ENCODE results near the gene TSHZ3. TPM values are rescaled to one million over a fixed set of nuclear protein-coding genes. Genes with fewer than 3 reads are reported as not detected.

TSHZ3 gene
- polyA plus RNA-seq, 1 donor from 2014 or later = 2.4 TPM

DNA sequence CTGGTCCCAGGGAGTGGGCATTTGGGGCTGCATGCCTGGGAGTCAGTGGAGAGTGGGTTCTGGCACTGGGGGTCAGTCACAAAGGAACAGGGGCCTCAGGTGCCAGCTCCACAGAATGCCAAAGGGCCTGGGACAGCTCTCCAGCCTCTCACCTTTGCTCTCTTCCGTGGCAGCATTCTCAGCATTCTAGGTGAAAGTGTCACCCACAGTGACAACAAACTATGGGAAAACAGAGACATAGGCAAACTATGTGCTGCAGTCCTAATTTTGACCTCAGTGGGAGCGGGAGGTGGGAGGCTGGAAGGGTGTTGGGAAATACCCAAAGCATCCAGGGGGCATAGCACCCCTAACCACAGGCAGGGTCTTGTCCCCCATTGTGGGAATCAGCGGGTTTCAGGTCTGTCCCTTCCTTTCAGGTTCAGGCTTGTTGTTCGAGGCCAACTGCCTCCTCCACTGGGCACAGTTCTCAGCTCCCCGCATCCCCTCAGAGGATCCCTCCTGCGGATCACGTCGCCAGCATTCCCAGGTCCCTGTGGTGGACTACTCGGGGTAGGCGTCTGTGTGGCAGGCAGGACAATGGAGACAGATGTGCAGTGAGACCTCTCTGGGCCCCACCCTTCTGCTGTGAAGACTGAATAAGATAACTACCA is 52.4 kb downstream of the TSHZ3 start:
- TF ChIP-seq RAD21 (conservative IDR thresholded peaks at IDR 0.05) (no peak), EZH2 (IDR thresholded peaks at IDR 0.05; ENCODE audit: borderline replicate concordance, insufficient read depth, low read length, poor library complexity, severe bottlenecking) (no peak), POLR2AphosphoS5 (IDR thresholded peaks at IDR 0.05) (no peak), TAF1 (IDR thresholded peaks at IDR 0.05; ENCODE audit: low read depth) (no peak), EP300 (conservative IDR thresholded peaks at IDR 0.05; ENCODE audit: poor library complexity, severe bottlenecking) (no peak), SMC3 (conservative IDR thresholded peaks at IDR 0.05; ENCODE audit: poor library complexity) (no peak), MXI1 (conservative IDR thresholded peaks at IDR 0.05; ENCODE audit: poor library complexity, severe bottlenecking) (no peak)
- TF ChIP-seq, protein P1, sequence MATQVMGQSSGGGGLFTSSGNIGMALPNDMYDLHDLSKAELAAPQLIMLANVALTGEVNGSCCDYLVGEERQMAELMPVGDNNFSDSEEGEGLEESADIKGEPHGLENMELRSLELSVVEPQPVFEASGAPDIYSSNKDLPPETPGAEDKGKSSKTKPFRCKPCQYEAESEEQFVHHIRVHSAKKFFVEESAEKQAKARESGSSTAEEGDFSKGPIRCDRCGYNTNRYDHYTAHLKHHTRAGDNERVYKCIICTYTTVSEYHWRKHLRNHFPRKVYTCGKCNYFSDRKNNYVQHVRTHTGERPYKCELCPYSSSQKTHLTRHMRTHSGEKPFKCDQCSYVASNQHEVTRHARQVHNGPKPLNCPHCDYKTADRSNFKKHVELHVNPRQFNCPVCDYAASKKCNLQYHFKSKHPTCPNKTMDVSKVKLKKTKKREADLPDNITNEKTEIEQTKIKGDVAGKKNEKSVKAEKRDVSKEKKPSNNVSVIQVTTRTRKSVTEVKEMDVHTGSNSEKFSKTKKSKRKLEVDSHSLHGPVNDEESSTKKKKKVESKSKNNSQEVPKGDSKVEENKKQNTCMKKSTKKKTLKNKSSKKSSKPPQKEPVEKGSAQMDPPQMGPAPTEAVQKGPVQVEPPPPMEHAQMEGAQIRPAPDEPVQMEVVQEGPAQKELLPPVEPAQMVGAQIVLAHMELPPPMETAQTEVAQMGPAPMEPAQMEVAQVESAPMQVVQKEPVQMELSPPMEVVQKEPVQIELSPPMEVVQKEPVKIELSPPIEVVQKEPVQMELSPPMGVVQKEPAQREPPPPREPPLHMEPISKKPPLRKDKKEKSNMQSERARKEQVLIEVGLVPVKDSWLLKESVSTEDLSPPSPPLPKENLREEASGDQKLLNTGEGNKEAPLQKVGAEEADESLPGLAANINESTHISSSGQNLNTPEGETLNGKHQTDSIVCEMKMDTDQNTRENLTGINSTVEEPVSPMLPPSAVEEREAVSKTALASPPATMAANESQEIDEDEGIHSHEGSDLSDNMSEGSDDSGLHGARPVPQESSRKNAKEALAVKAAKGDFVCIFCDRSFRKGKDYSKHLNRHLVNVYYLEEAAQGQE (IDR thresholded peaks at IDR 0.05; ENCODE audit: borderline replicate concordance) = no peak
- TF ChIP-seq, protein P2, sequence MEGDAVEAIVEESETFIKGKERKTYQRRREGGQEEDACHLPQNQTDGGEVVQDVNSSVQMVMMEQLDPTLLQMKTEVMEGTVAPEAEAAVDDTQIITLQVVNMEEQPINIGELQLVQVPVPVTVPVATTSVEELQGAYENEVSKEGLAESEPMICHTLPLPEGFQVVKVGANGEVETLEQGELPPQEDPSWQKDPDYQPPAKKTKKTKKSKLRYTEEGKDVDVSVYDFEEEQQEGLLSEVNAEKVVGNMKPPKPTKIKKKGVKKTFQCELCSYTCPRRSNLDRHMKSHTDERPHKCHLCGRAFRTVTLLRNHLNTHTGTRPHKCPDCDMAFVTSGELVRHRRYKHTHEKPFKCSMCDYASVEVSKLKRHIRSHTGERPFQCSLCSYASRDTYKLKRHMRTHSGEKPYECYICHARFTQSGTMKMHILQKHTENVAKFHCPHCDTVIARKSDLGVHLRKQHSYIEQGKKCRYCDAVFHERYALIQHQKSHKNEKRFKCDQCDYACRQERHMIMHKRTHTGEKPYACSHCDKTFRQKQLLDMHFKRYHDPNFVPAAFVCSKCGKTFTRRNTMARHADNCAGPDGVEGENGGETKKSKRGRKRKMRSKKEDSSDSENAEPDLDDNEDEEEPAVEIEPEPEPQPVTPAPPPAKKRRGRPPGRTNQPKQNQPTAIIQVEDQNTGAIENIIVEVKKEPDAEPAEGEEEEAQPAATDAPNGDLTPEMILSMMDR (IDR thresholded peaks at IDR 0.05; ENCODE audit: poor library complexity, severe bottlenecking) = no peak
- H3K9me2 ChIP-seq (ENCODE audit: insufficient read depth, low read length) = no peaks in the 10 kb centered on the region
- H3K27me3 ChIP-seq (ENCODE audit: insufficient read depth, low read depth, low read length) = no peaks in the 10 kb centered on the region
- no peaks in the 10 kb centered on the region for H4K20me1 ChIP-seq (ENCODE audit: insufficient read depth)
- H3F3A ChIP-seq (ENCODE audit: insufficient read depth, low read length, poor library complexity, severe bottlenecking) = no peaks in the 10 kb centered on the region
- no peak overlapping the region for H3K27ac ChIP-seq (ENCODE audit: low read length)
- no peak overlapping the region for H3K4me3 ChIP-seq (ENCODE audit: low read length)
- H3K4me2 ChIP-seq (ENCODE audit: low read length) = no peak overlapping the region
- no peak overlapping the region for H3K9ac ChIP-seq (ENCODE audit: low read length)
- H3K36me3 ChIP-seq (ENCODE audit: insufficient read depth, low read length) = no peaks in the 10 kb centered on the region
- no peaks in the 10 kb centered on the region for H3K79me2 ChIP-seq (replicated peaks; ENCODE audit: insufficient read depth, low read length)
- H3K9me3 ChIP-seq (ENCODE audit: low read length) = no peaks in the 10 kb centered on the region
- H2AFZ ChIP-seq (ENCODE audit: low read depth, low read length) = no peak overlapping the region

DNA sequence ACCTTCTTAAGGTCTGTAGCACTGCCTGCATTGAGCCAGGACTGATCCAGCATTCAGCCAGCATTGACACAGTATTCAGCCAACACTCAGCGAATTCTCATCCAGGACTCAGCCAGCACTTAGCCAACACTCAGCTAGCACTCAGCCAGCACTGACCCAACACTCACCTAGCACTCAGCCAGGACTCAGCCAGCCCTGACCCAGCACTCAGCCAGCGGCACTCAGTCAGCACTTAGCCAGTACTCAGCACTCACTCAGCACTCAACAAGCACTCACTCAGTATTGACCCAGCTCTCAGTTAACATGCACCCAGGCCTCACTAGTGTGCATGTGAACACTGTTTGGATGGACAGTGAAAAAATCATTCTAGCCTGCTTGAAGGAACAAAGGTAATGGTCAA is 55.0 kb downstream of the TSHZ3 start:
- H3K36me3 ChIP-seq (ENCODE audit: insufficient read depth, low read length) = no peaks in the 10 kb centered on the region
- no peak overlapping the region for H2AFZ ChIP-seq (ENCODE audit: low read depth, low read length)
- no peak overlapping the region for H3K27ac ChIP-seq (ENCODE audit: low read length)
- no peak overlapping the region for H3K4me2 ChIP-seq (ENCODE audit: low read length)
- no peak overlapping the region for H3K4me3 ChIP-seq (ENCODE audit: low read length)
- no peaks in the 10 kb centered on the region for H4K20me1 ChIP-seq (ENCODE audit: insufficient read depth)
- no peaks in the 10 kb centered on the region for H3F3A ChIP-seq (ENCODE audit: insufficient read depth, low read length, poor library complexity, severe bottlenecking)
- no peaks in the 10 kb centered on the region for H3K9me3 ChIP-seq (ENCODE audit: low read length)
- H3K27me3 ChIP-seq (ENCODE audit: insufficient read depth, low read depth, low read length) = no peaks in the 10 kb centered on the region
- H3K79me2 ChIP-seq (replicated peaks; ENCODE audit: insufficient read depth, low read length) = no peaks in the 10 kb centered on the region
- no peaks in the 10 kb centered on the region for H3K9me2 ChIP-seq (ENCODE audit: insufficient read depth, low read length)
- H3K9ac ChIP-seq (ENCODE audit: low read length) = no peak overlapping the region
- TF ChIP-seq MXI1 (conservative IDR thresholded peaks at IDR 0.05; ENCODE audit: poor library complexity, severe bottlenecking) = no peak
- TF ChIP-seq, protein P2 (IDR thresholded peaks at IDR 0.05; ENCODE audit: poor library complexity, severe bottlenecking) = no peak
- no peak for TF ChIP-seq SMC3 (conservative IDR thresholded peaks at IDR 0.05; ENCODE audit: poor library complexity)
- TF ChIP-seq, protein P1 (IDR thresholded peaks at IDR 0.05; ENCODE audit: borderline replicate concordance) = no peak
- no peak for TF ChIP-seq EZH2 (IDR thresholded peaks at IDR 0.05; ENCODE audit: borderline replicate concordance, insufficient read depth, low read length, poor library complexity, severe bottlenecking)
- TF ChIP-seq POLR2AphosphoS5 (IDR thresholded peaks at IDR 0.05) = no peak
- TF ChIP-seq TAF1 (IDR thresholded peaks at IDR 0.05; ENCODE audit: low read depth) = no peak
- no peak for TF ChIP-seq EP300 (conservative IDR thresholded peaks at IDR 0.05; ENCODE audit: poor library complexity, severe bottlenecking)
- TF ChIP-seq RAD21 (conservative IDR thresholded peaks at IDR 0.05) = no peak
